HG02852 (cell line): ENCODE measurements around the gene VSX2.
A peak's percentile ranks its signal among the peaks of the same experiment; 100 is the strongest.

Source experiments
- ATAC-seq: cut with Tn5 transposase; IDR thresholded peaks from one replicate; pipeline ENCODE4 v1.9.1; 2021; ENCODE audit warnings: mild to moderate bottlenecking, moderate library complexity; ENCODE audit not compliant: unreplicated experiment

The VSX2 gene

DNA sequence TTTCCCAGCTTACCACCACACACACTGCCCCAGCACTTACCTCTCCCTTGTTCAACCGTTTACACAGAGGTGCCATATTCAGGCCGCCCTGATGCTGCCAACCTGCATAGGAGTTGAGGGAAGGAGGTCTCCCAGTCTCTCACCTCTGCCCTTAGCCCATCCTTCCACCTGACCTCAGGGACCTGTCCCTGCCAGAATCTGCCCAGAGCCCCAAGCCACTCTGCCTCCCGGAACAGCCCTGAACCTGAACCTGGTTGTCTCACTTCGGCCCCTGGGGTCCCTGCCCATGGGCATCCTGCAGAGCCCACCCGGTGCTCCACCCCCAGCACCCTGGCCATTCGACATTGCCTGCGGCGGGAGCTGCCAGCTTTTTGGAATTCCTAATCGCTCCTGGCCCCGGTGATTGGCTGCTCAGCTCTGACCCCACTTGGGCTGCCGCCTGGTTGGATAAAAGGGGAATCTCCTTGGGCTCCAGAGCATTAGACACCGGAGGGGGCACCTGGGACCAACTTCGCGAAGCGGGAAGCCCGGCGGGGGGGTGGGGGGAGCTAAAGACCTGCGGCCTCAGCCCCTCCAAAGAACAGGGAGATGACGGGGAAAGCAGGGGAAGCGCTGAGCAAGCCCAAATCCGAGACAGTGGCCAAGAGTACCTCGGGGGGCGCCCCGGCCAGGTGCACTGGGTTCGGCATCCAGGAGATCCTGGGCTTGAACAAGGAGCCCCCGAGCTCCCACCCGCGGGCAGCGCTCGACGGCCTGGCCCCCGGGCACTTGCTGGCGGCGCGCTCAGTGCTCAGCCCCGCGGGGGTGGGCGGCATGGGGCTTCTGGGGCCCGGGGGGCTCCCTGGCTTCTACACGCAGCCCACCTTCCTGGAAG lies at the start of gene VSX2:
VSX2 (plus strand) TSS at position 476 of the 874 bp plus-strand sequence; CDS start at position 589, 113 bp downstream.
- no peak for ATAC-seq

DNA sequence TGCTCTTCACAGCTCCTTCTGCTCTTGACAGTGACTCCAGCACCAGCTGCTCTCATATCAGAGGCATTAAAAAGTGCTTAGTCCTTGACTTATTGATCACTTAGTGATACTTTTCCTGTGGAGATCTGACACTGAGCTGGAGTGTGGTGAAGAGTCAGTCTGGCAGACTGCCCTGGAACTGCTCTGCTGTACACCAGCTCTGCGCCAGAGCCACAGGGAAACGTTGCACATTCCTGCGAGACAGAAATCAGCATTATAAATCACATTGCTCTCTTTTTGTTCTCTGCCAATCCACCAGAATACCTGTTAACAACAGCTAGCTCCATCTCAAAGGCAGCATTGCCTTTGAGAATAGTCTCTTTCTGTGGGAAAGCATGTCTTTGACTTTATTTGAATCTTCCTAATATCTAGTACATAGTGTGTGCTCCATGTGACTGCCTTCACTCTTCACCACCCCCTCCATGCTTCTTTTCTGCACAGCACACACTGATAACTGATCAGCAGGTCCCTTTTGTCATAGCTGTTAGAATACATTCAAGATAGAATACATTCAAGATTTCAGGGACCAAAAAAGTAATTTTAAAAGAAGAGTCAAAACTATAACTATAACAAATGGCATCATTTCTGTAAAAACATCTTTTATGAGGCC lies 48.2 kb upstream of the VSX2 start:
- no peak for ATAC-seq

DNA sequence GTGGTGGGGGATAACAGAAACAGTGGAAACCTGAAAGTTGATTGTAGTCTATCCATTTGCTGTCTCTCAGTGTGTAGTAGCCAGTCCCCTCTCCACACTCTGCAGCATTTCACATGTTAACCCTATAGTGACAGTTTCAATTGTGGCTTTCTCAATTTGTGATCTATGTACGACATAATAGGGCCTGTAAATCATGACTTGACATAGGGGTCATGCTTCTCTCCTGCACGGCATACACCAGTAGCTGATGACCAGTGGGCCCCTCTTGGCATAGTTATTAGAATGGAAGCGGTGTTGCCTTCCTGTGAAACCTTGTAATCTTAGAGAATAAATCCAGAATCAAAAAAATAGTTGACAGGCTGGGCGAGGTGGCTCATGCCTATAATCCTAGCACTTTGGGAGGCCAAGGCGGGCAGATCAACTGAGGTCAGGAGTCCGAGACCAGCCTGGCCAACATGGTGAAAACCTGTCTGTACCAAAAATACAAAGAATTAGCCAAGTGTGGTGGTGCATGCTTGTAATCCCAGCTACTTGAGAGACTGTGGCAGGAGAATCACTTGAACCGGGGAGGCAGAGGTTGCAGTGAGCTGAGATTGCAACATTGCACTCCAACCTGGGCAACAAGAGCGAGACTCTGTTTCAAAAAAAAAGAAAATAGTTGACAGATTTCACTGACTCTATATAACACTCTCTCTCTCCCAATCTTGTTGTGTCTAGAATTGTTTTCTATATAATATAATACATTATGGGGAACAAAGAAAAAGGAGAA lies 44.6 kb upstream of the VSX2 start:
- ATAC-seq = no peak

DNA sequence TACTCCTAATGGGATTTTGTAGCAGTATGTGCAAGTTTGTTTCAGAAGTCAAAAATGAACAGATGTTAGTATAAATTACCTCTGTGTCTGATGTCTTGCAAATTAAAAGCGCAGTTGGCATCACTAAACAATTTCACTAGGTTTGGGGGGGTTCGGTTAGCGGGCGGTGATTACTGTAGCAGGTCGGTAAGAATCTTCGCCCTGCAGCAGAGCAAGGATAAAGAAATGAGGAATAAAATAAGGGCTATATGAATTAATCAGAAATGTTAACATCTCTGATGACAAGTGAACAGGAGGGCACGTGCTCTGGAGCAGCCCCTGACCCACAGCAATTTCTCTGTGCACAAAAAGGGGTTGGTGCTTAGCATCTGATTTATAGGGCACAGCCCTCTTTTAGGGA lies 43.6 kb upstream of the VSX2 start:
- ATAC-seq = no peak

DNA sequence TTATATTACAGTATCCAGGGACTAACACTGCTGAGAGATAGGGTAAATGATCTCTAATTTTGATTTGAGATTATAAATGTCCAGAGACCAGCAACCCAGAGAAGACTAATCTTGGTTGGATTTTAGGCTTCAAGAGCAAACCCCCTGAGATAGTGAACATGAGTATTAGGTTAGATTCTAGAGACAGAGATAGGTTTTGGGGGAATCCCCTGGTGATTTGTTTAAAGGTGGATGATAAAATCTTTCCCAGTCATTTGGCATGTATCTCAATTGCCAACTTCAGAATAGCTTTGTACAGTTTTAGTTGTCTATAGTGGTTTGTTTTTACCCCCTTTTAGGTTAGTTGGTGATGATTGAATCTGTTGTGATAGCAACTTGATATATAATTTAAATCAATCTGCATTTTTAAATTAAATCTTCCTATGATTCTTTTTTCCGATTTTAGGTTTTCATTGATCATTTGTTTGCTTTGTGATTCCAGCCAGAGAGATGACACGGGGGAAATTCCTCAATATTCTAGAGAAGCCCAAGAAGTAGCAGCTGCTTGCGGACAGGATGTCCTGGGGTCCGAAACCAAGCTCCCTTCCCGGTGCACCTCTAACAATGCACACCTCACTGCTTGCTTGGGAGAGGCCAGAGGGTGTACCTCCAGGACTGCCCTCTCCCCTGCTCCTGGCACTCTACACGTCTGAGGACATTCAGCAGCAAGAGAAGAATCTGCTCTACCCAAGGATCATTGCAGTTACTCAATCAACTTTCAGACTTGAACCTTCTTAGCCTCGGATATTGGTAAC lies 40.6 kb upstream of the VSX2 start:
- no peak for ATAC-seq

DNA sequence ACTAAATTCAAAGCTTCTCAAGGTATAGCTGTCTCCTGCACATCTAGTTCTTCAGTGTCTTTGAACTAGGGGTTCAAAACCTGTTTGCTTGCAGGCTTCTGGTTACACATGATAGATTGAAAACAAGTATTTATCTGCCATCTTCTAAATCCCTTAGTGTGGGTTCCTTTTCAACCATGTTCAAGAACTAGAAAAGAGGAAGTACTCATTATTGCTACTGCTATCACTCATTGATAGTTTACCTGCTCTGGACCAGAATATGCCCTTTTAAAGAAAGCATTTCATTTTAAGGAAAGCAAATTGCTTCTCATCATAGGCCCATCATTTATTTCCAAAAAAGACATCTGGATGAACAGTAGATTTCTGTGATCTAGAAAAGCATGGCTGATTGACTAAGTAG lies 37.1 kb upstream of the VSX2 start:
- no peak for ATAC-seq

DNA sequence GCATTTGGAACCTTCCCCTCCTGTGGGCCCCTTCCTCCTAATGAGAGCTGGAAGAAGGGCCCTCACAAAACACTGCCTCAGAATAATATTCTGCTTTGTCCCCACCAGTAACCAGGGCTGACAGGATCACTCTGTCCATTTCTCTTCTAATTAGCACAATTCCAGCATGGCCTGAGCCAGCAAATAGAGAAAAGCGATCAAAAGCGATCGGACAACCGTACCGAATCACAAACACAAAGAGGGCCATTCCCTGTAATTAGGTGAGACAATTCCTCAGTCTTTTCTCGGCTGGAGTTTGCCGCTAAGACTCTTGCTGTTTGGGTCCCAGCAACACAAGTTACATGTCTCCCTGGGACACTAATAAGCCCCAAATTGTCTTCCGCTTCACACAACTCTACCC lies 35.6 kb upstream of the VSX2 start:
- ATAC-seq = no peak

DNA sequence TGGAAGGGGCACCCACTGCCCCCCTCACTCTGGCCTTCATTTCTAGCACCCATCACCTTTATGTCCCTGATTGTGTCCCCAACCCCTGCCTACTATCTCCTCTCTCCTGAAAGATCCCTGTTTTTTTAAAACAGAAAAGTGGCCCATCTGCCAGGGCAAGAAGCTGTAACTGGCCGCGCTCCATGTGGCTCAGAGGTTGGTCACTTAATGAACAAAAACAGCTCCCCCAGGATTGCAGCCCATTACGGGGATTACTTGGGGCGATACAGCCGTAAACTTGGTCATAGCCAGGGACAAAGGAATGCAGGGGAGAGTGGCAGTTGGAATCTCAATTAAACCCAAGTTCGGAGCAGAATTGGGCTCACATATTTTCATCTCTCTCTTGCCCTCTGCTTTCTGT lies 34.8 kb upstream of the VSX2 start:
- no peak for ATAC-seq

DNA sequence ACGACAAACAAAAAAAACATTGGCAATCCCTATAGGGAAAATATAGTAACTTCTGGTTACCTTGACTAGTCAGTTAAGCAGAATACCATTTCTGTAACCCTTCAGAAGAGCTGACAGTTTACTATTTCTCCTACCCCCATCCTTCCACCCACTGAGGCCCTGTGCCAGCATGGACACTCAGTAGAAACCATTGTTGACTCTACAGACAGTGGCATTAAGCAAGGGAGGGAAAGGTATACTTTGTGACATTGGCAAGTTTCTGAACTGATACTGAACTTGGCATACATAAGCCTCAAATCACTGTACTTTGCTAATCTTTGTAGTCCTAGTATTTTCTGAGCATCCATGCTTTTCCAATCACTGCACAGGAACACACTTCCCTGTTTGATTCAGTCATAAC lies 33.4 kb upstream of the VSX2 start:
- ATAC-seq = no peak

DNA sequence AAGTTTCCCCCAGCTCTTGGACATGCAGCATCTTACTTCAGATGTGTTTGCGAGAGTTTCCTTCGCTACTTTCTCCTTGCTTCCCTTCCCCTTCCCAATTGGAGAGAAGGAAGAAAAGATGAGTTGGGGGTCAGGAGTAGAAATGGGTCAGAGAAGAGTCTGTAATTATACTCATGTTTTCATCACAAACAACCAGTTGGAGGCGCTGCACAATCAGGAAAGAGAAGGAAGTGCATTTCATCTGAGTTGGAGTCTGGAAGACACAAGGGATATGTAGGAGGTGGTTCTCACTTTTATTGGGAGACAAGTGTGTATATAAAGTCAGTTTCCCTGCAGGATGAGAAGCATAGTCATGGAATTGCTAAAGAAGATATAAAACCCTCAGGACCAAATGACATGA lies 31.3 kb upstream of the VSX2 start:
- no peak for ATAC-seq

DNA sequence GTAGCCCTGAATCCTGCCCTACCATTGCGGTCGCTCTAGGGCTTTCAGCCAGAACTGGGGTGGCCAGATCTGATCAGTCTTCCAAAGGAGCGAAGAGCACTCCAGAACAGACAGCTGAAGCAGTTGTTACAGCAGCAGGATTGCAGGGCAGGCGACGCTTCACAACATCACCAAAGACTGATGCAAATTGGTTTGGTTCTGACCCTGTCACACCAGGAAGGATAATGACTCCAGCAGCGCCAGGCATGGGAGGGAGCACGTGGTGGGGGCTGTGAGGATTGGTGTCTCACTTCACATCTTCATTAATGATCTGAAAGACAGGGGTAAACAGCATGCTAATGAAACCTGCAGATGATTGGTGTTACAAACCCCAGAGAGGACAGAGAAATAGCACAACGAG lies 30.6 kb upstream of the VSX2 start:
- no peak for ATAC-seq

DNA sequence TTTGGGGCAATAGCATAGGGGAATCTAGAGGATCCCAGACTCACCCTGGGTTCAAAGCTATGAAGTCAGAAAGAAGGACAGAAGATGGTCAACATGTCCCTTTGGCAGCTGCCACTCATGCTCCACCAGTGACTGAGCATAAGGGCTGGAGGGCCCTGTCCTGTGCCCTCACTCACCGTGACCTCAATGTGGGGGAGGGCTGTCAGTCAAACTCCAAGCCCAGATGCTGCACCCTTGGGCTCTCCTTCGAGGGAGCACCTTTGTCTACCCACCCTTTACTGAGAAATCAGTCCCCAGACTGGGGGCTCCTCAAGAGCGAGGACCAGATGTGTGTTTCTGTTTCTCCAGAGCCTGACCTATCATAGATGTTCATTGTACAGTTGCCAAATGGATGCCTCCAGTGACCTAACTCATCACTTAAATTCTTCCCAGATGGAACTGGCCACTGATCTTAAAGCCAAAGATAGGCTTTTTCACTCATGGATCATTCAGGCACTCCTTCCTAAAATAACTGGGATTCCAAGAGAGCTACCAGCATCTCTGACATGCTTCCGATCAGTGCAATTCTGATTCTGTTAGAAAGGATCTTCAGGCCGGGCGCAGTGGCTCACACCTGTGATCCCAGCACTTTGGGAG lies 27.2 kb upstream of the VSX2 start:
- ATAC-seq = no peak

DNA sequence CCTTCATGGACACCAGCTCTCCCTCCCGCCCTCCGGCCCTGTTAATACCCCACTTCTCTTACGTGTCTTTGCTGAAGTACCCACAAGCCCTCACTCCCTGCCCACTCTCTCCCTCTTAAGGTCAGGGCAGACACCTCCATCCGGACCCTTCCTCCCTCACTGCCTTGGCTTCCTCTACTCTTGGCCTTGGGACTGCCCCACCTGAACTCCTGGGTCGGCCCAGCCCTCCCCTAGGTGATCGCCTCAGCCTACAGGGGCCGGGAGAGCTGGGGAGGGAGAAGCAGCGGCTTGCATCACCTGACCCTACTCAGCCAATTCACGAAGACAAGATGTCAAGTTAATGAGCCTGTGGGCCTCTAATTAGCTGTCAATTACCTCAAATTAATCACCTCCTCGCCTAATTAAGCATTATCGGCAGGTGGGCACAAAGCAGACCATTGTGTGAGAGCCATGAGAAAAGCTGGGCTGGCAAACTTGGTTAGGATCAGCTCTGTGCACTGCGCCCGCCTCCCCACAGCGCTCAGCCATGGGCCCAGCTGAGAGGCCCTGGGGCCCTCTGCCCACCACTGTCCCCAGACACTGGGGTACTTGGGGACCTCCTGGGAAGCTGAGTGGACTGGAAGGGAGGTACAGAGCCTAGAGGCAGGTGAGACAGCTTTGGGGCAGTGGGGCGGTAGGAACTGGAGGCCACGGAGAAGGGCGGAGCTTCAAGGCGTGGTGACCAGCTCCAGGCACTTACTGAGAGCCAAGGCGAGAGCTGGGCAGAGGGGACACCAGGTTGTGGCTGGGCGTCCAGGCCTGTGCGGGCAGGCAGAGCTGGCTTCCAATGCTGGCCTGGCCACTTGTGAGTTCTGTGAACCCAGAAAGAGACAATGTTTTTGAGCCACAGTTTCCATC lies 25.1 kb upstream of the VSX2 start:
- ATAC-seq = no peak

DNA sequence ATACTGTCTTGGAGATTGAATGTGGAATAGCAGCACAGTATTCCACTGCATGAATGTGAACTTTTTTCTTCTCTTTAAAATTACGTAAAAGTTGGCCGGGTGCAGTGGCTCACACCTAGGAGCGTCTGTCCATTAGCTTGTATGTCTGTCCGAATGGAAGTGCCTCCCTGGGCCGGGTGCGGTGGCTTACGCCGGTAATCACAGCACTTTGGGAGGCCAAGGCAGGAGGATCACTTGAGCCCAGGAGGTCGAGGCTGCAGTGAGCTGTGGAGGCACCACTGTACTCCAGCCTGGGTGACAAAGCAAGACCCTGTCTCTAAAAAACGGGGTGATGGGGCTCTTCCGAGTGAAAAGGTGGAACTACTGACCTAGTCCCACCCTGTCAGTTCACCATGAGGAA lies 22.6 kb upstream of the VSX2 start:
- ATAC-seq = no peak

DNA sequence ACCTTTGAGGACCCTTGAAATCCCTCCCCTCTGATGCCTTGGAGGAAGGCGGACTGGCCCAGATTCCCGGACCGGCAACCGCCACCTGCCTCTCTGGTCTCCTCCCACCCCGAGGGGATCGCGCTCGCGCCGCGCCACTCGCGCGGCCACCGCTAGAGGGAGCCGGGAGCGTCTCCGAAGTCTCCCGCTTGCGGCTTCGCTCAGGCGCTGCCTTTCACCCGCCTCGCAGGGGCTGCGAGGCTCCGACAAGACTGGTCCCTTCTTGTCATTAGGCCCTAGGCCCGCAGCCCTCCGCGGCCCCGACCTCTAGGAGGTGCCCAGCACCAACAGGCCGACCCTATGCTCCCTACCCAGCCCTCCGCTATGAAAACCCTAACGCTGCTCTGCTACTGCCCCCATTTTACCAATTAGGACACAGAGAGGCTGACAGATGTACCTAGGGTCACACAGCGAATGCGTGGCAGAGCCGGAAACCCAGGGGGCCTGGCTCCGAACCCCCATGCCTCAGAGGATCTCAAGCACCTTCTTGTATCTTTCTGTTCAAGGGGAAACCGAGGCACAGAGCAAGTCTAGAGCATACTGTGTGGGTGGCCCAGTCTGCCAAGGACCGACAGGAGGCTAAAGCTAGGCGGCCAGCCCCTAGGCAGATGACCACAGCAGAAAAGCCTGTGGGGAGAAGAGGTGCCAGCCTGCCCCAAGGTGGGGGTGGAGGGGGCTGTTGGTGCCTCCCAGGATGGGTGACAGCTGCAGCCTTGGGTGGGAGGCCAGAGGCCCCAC lies 21.4 kb upstream of the VSX2 start:
- ATAC-seq = peak; percentile 62

DNA sequence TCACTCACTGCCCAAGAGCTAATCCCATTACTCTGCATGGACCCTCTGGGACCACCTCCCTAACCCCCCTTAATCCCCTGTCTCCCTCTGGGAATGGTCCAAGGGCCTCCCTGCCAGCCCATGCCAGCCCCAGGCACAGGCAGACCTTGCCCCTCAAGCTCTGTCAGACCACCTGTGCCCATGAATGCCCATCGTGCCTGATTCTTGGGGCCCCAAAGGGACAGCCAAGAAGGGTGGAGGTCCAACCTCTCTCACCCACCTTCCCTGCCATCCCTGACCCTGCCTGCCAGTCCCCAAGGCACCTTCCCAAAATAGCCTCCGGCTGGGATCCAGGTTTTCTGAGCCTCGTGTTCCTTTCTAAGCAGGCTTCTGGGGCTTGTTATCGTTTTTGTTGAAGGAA lies 20.8 kb upstream of the VSX2 start:
- ATAC-seq = no peak

DNA sequence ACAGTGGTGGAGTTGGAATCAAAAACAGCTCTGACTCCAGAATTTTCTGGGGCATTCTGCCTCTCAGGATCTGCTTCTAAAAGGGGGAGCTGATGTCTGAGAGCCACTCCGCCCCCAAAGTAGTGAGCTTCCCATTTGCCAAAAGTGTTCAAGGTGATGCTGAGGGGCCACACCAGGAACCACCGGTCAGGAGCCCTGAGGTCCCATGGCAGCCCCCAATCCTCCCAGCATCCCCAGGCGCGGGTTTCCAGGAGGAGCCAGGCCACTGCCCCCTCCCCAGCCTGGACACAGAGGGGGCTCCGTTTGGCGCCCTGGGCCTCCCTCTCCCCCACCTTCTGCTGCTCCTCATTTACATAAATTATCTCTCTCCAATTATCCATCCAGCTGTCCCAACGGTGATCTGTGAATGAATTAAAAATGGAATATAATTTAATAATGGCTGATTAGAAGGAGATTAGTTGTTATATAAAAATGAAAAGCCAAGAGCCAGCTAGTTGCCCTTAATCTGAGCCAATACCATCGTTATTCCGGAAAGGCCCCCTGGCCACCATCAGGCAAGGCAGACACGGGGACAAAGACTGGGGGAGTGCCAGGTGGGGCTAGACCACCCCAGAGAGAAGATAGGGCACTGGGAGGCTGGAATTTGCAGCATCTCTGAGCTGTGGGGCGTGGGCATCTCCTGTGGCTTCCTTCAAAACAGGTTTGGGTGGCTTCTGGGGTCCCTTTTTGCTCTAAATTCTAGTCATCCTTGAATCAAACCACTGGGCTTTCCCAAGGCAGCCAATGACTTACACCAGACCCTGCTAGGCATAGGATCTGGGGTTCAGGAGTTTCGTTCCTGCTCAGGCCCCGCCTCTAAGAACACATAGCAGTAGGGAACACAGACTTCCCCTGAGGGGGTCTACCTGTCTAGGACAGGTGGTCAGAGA lies 19.7 kb upstream of the VSX2 start:
- no peak for ATAC-seq

DNA sequence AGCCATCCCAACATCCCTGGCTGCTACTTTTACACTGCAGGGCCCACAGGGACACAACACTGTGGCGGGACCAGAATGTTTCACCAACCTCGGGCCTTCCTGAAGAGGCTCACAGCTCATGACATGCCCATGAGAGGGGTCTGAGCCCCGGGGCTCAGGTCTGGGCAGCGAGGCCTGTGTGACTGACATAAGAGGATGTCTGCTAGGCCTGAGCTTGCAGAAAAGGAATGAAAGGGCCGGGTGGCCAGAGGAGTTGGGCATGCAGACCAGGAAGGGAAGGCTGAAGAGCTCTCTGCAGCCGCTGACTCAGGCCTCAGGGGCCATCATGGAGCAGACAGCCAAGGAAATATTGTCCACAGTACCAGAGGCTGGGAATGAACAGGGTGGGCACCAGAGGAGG lies 18.3 kb upstream of the VSX2 start:
- no peak for ATAC-seq
